Ovary (tissue), 9 donors: ENCODE results near the gene BCAR3. TPM values are rescaled to one million over a fixed set of nuclear protein-coding genes. Genes with fewer than 3 reads are reported as not detected.
"Not testable (repeated sequence)": the region's sequence is repeated elsewhere in the genome, so short reads cannot be mapped to it uniquely, and the experiment has no call there.

Experiments
- DNase-seq, 5 donors: peaks; one replicate each; pipeline ENCODE4 v3.0.0-alpha.2; 2019 to 2020
- H3K27ac ChIP-seq, 2 donors: fragments of 200-600 bp; one replicate each; pipeline versions ENCODE4 v1.5.1 to v1.8.0; 2019 to 2022
- H3K27me3 ChIP-seq: fragments of 200-600 bp; one replicate; pipeline ENCODE4 v1.8.0; 2022
- H3K36me3 ChIP-seq: fragments of 200-600 bp; sonication (generic); one replicate; pipeline ENCODE4 v1.5.1; 2019
- H3K4me1 ChIP-seq: one replicate; pipeline ENCODE4 v1.8.1; 2013; ENCODE audit warnings: mild to moderate bottlenecking, moderate library complexity; ENCODE audit not compliant: insufficient read depth
- H3K4me3 ChIP-seq: fragments of 200-600 bp; sonication (generic); one replicate; pipeline ENCODE4 v1.5.1; 2017
- H3K9me3 ChIP-seq, 2 donors: fragments of 200-600 bp in 1 of 2; sonication (generic) in 1 of 2; one replicate each; pipeline versions ENCODE4 v1.5.1 to v1.8.1; 2013 to 2019; ENCODE audit warnings: mild to moderate bottlenecking in 1 of 2, moderate library complexity in 1 of 2
- EP300 ChIP-seq: sonication (generic); formaldehyde crosslinking; IDR thresholded peaks from one replicate; pipeline ENCODE4 v1.6.1; 2017; ENCODE audit warnings: antibody characterized with exemption
- POLR2A ChIP-seq: fragments of 450-650 bp; IDR thresholded peaks from one replicate; pipeline ENCODE4 v1.6.1; 2017; ENCODE audit warnings: antibody characterized with exemption, mild to moderate bottlenecking, moderate library complexity
- WGBS, 3 donors: extraction: QIAGEN DNeasy Blood & Tissue Kit in 1 of 3; methylation state at CpG; one replicate each; pipeline versions ENCODE4 v1.1.5 to v1.1.7; 2013 to 2017; 5-methylcytosine and 5-hydroxymethylcytosine counted together
- intact Hi-C, 4 donors: fragments of 100-400 bp; cut with DNase I; formaldehyde crosslinking; loops; one replicate each; pipeline versions ENCODE4 v1.11.0 to v1.15.1; 2022 to 2023
- polyA plus RNA-seq, 2 donors: library from polyadenylated mRNA; stranded (reverse); fragments of 200-250 nt in 1 of 2; fragments of 350-450 nt in 1 of 2; fragmentation: Illumina TruSeq in 1 of 2; extraction: RNeasy Lipid Tissue Mini Kit (QIAGEN cat#74804) in 1 of 2; gene quantifications; one replicate each; pipeline ENCODE4 v1.2.3, GENCODE V29; 2013 to 2014
- total RNA-seq, 7 donors: library from RNA; depleted of rRNA in 2 of 7; stranded (reverse); fragments of >200 nt in 2 of 7; fragmentation: NEBNext Ultra II Directional in 3 of 7; extraction: Animal tissue kit (Norgen Biotek cat#: 25700) in 3 of 7; gene quantifications; one replicate each; pipeline versions ENCODE4 v1.1.0 to v1.2.4, GENCODE V29; 2016 to 2023
- TF ChIP-seq, protein P1 (sequence below), 3 donors: fragments of 450-650 bp in 2 of 3; fragments of 200-600 bp in 1 of 3; IDR thresholded peaks; one replicate each; pipeline versions ENCODE4 v1.5.1 to v1.8.0; 2016 to 2022; ENCODE audit warnings: antibody characterized with exemption in 3 of 3, mild to moderate bottlenecking in 1 of 3
- donor health status: DM: no; HTN: no; CAD: no; lungs with moderate emphysema.
- donor health status: DM: no; HTN: no; CAD: no.
- donor health status: Bipolar disorder and iron deficiency.
- donor health status: DM: yes; HTN: yes; CAD: no.
- donor health status: DM: no; HTN: no; CAD: no.
- donor health status: DM: yes; HTN: yes; CAD: no.

BCAR3 gene
- total and polyA plus RNA-seq, 9 donors, result 13.8 to 30.8 (median 17.5) TPM

DNA sequence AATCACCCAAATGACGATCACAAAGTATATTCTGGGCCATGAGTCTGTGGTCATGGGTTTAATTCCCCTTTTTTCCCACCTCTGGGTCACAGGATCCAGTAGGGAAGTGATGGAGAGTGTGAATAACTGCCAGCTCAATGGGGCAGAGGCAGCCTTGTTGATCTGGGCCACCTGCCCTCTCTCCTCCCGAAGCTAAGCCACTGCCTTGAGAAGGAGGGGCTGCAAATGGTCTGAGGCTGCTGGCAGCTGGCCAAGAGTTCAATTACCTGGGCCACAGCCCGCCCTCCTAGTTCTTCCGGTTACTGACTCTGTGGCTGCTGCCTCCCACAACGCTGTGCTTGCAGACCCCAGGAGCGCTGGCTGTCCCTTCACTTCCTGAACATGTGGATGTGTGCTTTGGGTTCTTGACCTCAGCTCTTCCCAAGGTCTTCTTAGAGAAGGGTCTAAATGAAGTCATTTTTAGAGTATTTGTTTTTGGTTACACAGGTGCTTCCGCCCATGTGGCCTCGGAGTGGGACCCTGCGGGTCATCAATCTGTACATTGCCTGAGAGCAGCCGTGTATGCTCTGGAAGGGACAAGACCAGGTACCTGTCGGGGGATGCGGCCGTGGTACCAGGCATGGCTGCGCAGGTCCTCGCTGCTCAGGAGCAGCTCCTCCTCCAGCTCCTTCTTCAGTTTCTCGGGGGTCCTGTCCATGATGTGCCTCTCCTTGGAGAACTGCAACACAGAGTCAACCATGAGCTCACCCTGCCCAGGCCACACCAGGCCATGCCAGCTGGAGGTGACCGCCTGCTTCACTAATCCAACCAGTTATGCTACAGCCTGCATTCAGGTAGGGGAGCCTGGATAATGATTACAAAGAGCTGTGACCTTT lies 89.7 kb downstream of the BCAR3 start:
- TF ChIP-seq, protein P1, sequence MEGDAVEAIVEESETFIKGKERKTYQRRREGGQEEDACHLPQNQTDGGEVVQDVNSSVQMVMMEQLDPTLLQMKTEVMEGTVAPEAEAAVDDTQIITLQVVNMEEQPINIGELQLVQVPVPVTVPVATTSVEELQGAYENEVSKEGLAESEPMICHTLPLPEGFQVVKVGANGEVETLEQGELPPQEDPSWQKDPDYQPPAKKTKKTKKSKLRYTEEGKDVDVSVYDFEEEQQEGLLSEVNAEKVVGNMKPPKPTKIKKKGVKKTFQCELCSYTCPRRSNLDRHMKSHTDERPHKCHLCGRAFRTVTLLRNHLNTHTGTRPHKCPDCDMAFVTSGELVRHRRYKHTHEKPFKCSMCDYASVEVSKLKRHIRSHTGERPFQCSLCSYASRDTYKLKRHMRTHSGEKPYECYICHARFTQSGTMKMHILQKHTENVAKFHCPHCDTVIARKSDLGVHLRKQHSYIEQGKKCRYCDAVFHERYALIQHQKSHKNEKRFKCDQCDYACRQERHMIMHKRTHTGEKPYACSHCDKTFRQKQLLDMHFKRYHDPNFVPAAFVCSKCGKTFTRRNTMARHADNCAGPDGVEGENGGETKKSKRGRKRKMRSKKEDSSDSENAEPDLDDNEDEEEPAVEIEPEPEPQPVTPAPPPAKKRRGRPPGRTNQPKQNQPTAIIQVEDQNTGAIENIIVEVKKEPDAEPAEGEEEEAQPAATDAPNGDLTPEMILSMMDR (IDR thresholded peaks at IDR 0.05), result no peak
- TF ChIP-seq POLR2A (no peak), EP300 (no peak)
- intact Hi-C loops, result no loop called here
- H3K9me3 ChIP-seq, result no peaks in the 10 kb centered on the region
- DNase-seq, result no peak
- H3K27ac ChIP-seq, result no peak overlapping the region
- H3K4me3 ChIP-seq, result no peak overlapping the region
- no peaks in the 10 kb centered on the region for H3K36me3 ChIP-seq
- 79 to 86% (median 83%) methylated on average over 17 of the region's 17 CpGs for WGBS, 3 donors
- no peaks in the 10 kb centered on the region for H3K27me3 ChIP-seq
- H3K4me1 ChIP-seq, result no peaks in the 10 kb centered on the region

DNA sequence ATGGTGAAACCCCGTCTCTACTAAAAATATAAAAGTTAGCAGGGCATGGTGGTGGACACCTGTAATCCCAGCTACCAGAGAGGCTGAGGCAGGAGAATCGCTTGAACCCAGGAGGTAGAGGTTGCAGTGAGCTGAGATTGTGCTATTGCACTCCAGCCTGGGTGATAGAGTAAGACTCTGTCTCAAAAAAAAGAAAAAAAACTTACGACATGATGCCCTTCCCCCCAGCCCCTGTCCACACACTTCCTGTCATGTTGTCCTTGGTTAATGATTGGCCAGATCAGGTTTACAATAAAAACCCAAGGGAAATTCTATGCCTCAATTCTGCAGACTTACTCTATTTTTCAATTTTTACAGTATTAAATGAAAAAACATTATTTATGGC lies 90.4 kb downstream of the BCAR3 start:
- H3K9me3 ChIP-seq, H3K27ac ChIP-seq, H3K4me3 ChIP-seq, H3K27me3 ChIP-seq, intact Hi-C loops, H3K36me3 ChIP-seq, H3K4me1 ChIP-seq, DNase-seq: not testable (repeated sequence)
- WGBS, 3 donors, result 81 to 88% (median 83%) methylated on average over 3 of the region's 3 CpGs

DNA sequence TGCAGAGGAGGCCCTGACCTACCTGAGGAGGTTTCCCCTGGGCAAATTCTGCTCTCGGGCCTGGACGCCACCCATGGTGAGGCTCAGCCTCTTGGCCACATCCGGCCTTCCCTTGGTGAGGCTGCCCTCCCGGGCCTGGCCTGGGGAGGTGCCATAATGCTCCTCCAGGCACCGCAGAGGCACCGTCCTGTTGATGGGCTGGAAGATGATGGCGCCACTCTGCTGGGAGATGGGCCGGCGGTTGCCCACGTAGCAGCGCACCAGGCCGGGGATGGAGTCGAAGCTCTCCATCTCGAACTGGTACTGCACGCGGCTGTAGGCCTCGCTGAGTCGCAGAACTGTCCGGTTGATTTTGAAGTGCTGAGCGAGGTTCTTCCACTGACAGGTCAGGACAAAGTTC lies 92.7 kb downstream of the BCAR3 start:
- H3K4me3 ChIP-seq, result no peak overlapping the region
- H3K27me3 ChIP-seq, result no peaks in the 10 kb centered on the region
- TF ChIP-seq POLR2A (no peak), EP300 (no peak)
- TF ChIP-seq, protein P1 (IDR thresholded peaks at IDR 0.05), result no peak
- intact Hi-C loops, result no loop called here
- H3K27ac ChIP-seq, result no peak overlapping the region
- WGBS, 3 donors, result 96 to 97% (median 96%) methylated on average over 20 of the region's 20 CpGs
- no peaks in the 10 kb centered on the region for H3K4me1 ChIP-seq
- no peak for DNase-seq
- H3K9me3 ChIP-seq, result no peaks in the 10 kb centered on the region
- no peaks in the 10 kb centered on the region for H3K36me3 ChIP-seq

- Histone ChIP-seq H3K4me3 (no peak overlapping the region), H3K9me3 (no peaks in the 10 kb centered on the region), H3K36me3 (no peaks in the 10 kb centered on the region), H3K27me3 (no peaks in the 10 kb centered on the region), H3K27ac (no peak overlapping the region), H3K4me1 (no peaks in the 10 kb centered on the region)
- TF ChIP-seq POLR2A (no peak), EP300 (no peak)
- TF ChIP-seq, protein P1 (IDR thresholded peaks at IDR 0.05), result no peak
- WGBS, 3 donors, result 80 to 84% (median 84%) methylated on average over 6 of the region's 6 CpGs
- intact Hi-C loops, result no loop called here
- DNase-seq, result no peak
Measured at GRCh38 chr1:93588206-93588605, 93.4 kb downstream of the BCAR3 start.

- Histone ChIP-seq H3K36me3 (no peaks in the 10 kb centered on the region), H3K27me3 (no peaks in the 10 kb centered on the region), H3K9me3 (no peaks in the 10 kb centered on the region), H3K27ac (no peak overlapping the region), H3K4me3 (no peak overlapping the region), H3K4me1 (no peaks in the 10 kb centered on the region)
- TF ChIP-seq POLR2A, result no peak
- TF ChIP-seq, protein P1 (IDR thresholded peaks at IDR 0.05), result no peak
- DNase-seq, result no peak
- 87 to 90% (median 89%) methylated on average over 5 of the region's 5 CpGs for WGBS, 3 donors
- intact Hi-C loops, result no loop called here
Measured at GRCh38 chr1:93587354-93587753, 94.3 kb downstream of the BCAR3 start.
